Smooth muscle cell (in vitro differentiated cells): ENCODE results near the gene RIC3. TPM values are rescaled to one million over a fixed set of nuclear protein-coding genes. Genes with fewer than 3 reads are reported as not detected.

Experiments
- DNase-seq: peaks from one replicate; lab custom pipeline; 2025; ENCODE audit not compliant: unreplicated experiment; lab: John Stamatoyannopoulos, UW
- H2AFZ ChIP-seq: fragments of 200-600 bp; sonication (generic); 2 replicates; pipeline ENCODE4 v1.6.0; 2016; ENCODE audit warnings: antibody characterized with exemption, low read depth, mild to moderate bottlenecking
- H3F3A ChIP-seq: fragments of 200-600 bp; sonication (generic); 2 replicates; pipeline ENCODE4 v1.6.0; 2017; ENCODE audit warnings: antibody characterized with exemption, low read depth
- H3K27ac ChIP-seq: fragments of 200-600 bp; sonication (generic); 2 replicates; pipeline ENCODE4 v1.5.1; 2016; ENCODE audit warnings: low read depth, mild to moderate bottlenecking
- H3K27me3 ChIP-seq: fragments of 200-600 bp; sonication (generic); 2 replicates; pipeline ENCODE4 v1.6.1; 2016; ENCODE audit warnings: low read depth, mild to moderate bottlenecking
- H3K36me3 ChIP-seq: fragments of 200-600 bp; sonication (generic); 2 replicates; pipeline ENCODE4 v1.5.1; 2016; ENCODE audit warnings: low read depth
- H3K4me1 ChIP-seq: fragments of 200-600 bp; sonication (generic); 2 replicates; pipeline ENCODE4 v1.5.1; 2016; ENCODE audit warnings: low read depth
- H3K4me2 ChIP-seq: fragments of 200-600 bp; sonication (generic); 2 replicates; pipeline ENCODE4 v1.6.0; 2016; ENCODE audit warnings: mild to moderate bottlenecking
- H3K4me3 ChIP-seq: fragments of 200-600 bp; sonication (generic); 2 replicates; pipeline ENCODE4 v1.5.1; 2016; ENCODE audit warnings: mild to moderate bottlenecking
- H3K79me2 ChIP-seq: fragments of 200-600 bp; sonication (generic); 2 replicates; pipeline ENCODE4 v1.6.0; 2016; ENCODE audit warnings: low read depth, mild to moderate bottlenecking
- H3K9ac ChIP-seq: fragments of 200-600 bp; sonication (generic); 2 replicates; pipeline ENCODE4 v1.6.0; 2016; ENCODE audit warnings: low read depth
- H3K9me3 ChIP-seq: fragments of 200-600 bp; sonication (generic); replicated peaks from 2 replicates; pipeline ENCODE4 v1.5.1; 2016; ENCODE audit warnings: low read depth
- H4K20me1 ChIP-seq: fragments of 200-600 bp; sonication (generic); 2 replicates; pipeline ENCODE4 v1.6.0; 2016; ENCODE audit warnings: low read depth
- WGBS: methylation state at CpG from one replicate; pipeline ENCODE4 v1.1.7; 2016; ENCODE audit warnings: low lambda C conversion rate; 5-methylcytosine and 5-hydroxymethylcytosine counted together
- polyA plus RNA-seq: library from polyadenylated mRNA; unstranded; fragments of >200 nt; fragmentation: Nextera tagmentation; extraction: Ambion mirVana; gene quantifications from 2 replicates; pipeline ENCODE4 v1.2.1, GENCODE V29; 2016
- total RNA-seq: library from RNA; depleted of rRNA; stranded (reverse); fragments of >200 nt; gene quantifications from 2 replicates; pipeline ENCODE4 v1.2.3, GENCODE V29; 2014
- TF ChIP-seq, protein P1 (sequence below): fragments of 200-600 bp; sonication (generic); IDR thresholded peaks from 2 replicates; pipeline ENCODE4 v1.5.1; 2017; ENCODE audit warnings: borderline replicate concordance, mild to moderate bottlenecking, antibody characterized with exemption; ENCODE audit not compliant: insufficient read depth, poor library complexity, severe bottlenecking

The RIC3 gene
- total and polyA plus RNA-seq, 2 experiments from 2014 or later = 0.35 to 3.1 TPM

DNA sequence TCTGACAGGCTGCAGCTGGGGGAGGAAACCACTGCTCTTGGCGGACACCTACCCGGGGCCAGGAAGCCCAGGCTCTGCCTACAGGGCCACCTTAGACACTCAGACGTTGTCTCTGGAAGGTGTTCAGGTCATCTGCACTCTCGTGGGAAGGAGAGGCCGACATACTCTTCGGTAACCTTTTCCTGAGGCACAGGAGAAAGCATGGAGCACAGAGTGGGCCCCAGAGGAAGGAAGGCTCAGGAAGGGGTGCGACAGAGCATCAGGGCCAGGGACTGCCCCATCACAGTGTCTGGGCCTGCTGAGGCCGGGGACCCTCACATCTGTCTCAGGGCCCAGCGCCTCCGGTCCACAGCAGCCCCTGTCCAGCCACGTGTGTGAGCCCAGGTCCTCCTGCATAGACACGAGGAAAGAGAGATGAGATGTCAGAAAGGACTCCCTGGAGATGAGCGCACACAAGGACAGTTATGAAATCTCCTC, 106.0 kb downstream of the RIC3 start:
- Histone ChIP-seq H4K20me1 (no peaks in the 10 kb centered on the region), H3K36me3 (no peaks in the 10 kb centered on the region), H3K9me3 (no peaks in the 10 kb centered on the region), H3K9ac (no peak overlapping the region), H3F3A (no peaks in the 10 kb centered on the region), H3K27me3 (no peaks in the 10 kb centered on the region), H3K27ac (no peak overlapping the region), H3K4me1 (peaks cover 4% of the 10 kb centered on the region), H3K79me2 (no peaks in the 10 kb centered on the region), H3K4me2 (no peak overlapping the region), H2AFZ (no peak overlapping the region), H3K4me3 (no peak overlapping the region)
- 92% methylated on average over 13 of the region's 13 CpGs for WGBS
- TF ChIP-seq, protein P1, sequence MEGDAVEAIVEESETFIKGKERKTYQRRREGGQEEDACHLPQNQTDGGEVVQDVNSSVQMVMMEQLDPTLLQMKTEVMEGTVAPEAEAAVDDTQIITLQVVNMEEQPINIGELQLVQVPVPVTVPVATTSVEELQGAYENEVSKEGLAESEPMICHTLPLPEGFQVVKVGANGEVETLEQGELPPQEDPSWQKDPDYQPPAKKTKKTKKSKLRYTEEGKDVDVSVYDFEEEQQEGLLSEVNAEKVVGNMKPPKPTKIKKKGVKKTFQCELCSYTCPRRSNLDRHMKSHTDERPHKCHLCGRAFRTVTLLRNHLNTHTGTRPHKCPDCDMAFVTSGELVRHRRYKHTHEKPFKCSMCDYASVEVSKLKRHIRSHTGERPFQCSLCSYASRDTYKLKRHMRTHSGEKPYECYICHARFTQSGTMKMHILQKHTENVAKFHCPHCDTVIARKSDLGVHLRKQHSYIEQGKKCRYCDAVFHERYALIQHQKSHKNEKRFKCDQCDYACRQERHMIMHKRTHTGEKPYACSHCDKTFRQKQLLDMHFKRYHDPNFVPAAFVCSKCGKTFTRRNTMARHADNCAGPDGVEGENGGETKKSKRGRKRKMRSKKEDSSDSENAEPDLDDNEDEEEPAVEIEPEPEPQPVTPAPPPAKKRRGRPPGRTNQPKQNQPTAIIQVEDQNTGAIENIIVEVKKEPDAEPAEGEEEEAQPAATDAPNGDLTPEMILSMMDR = no peak
- DNase-seq = no peak

- TF ChIP-seq, protein P1 = no peak
- H3K27me3 ChIP-seq = no peaks in the 10 kb centered on the region
- peaks cover 6% of the 10 kb centered on the region for H3F3A ChIP-seq
- no peaks in the 10 kb centered on the region for H3K36me3 ChIP-seq
- no peaks in the 10 kb centered on the region for H3K9me3 ChIP-seq
- no peaks in the 10 kb centered on the region for H3K79me2 ChIP-seq
- peak overlapping the region; percentile 79 for H3K9ac ChIP-seq
- no peak overlapping the region for H2AFZ ChIP-seq
- no peak overlapping the region for H3K27ac ChIP-seq
- no peak overlapping the region for H3K4me2 ChIP-seq
- no peaks in the 10 kb centered on the region for H4K20me1 ChIP-seq
- peaks cover 4% of the 10 kb centered on the region for H3K4me1 ChIP-seq
- H3K4me3 ChIP-seq = no peak overlapping the region
- DNase-seq = no peak
- 95% methylated on average over 20 of the region's 22 CpGs for WGBS
These were observed 107.0 kb downstream of the RIC3 start for GRCh38 chr11:8061555-8062428.

DNA sequence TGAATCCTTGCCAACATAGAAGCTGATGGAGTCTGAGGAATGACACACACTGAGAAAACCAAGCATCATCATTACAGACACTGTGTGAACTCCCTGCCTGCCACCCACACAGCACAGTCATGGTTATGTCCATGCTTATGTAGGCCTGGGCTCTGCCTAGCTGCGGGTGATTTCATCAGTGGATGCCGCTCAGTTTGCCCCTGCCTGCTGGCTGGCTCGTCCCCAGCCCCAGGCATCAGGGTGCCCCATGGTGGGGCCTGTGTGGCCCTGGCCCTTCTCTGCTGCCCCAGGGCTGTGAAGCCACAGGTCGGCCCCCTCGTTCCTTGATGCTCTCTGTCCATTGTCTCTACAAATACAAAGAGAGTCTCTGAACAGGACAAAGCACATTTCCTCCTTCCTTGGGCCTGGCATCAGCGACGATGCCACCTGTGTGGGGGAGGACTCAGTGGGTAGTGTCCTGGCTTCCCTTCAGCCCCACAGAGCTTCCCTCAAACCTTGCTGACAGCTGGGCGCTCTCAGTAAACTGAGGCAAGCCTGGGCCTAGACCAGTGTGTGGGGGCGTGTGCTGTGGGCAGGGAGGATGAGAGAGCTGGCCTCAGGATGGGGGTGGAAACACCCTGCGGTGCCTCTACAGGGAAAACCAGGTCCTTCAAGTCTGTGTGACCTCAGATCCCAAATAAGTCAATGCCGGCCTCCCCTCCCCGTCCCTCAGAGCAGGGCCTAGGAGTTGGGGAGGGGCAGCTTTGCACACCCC, 107.8 kb downstream of the RIC3 start:
- no peak for DNase-seq
- Histone ChIP-seq H3K9ac (peak overlapping the region; percentile 79), H2AFZ (peak overlapping the region; percentile 72), H3K36me3 (no peaks in the 10 kb centered on the region), H3K27me3 (no peaks in the 10 kb centered on the region), H3K9me3 (no peaks in the 10 kb centered on the region), H3K4me1 (peaks cover 4% of the 10 kb centered on the region), H3K79me2 (no peaks in the 10 kb centered on the region), H3F3A (peaks cover 6% of the 10 kb centered on the region), H4K20me1 (no peaks in the 10 kb centered on the region), H3K4me3 (no peak overlapping the region), H3K4me2 (peak overlapping the region; percentile 52), H3K27ac (peak overlapping the region; percentile 82)
- WGBS = 74% methylated on average over 12 of the region's 12 CpGs
- TF ChIP-seq, protein P1 = no peak
